ENCODE data around the gene TAF3.
A peak's percentile ranks its signal among the peaks of the same experiment; 100 is the strongest.

Gene TAF3

GRCh38 chr10:8045726-8046494 lies 227.6 kb downstream of the TAF3 start:
- no peak for DNase-seq (ENCODE audit: low spot score)

- DNase-seq (ENCODE audit: low spot score): no peak
Measured at GRCh38 chr10:8047452-8048280, 229.4 kb downstream of the TAF3 start.

GRCh38 chr10:8048281-8049008 lies 230.1 kb downstream of the TAF3 start:
- DNase-seq (ENCODE audit: low spot score): no peak

DNA sequence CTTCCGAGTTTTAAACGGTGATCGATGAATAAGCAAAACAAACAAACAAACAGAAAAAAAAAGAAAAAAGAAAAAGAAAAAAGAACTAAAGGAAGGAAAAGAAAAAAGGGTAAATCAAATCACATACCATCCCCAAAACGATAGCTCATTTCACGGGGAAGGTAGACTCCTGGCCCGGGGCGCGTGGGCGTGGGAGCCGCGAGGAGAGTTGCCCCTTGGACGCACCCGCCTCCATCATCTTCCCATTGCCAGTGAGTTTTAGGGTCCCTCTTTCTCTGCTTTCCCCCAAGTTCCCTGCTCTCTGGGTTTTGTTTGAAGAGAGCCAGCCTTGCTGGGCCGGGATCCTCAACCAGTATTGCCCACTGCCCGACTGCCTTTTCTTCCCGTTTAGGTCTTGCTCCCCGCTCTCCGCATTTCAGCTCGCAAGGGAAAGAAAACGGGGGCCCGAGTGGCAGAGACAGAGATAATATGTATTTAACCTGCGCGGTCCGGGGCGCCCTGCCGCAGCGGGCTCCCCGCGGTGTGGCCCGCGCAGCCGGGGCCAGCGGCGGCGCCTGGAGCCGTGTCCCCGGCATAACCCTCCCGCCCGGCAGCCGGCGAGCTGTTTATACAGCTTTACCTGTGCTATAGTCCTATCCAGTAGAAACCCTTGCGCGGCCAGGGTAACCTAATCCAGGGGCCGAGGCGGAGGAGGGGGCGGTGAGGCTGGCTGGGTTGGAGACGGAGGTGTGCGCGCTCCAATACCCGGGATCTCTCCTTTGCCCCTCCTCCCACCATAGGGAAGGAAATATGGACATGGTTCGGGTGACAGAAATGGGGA lies 230.9 kb downstream of the TAF3 start:
- no peak for DNase-seq (ENCODE audit: low spot score)

- DNase-seq (ENCODE audit: low spot score): no peak
Measured at GRCh38 chr10:8049865-8050555, 231.7 kb downstream of the TAF3 start.

GRCh38 chr10:8050556-8051108 lies 232.3 kb downstream of the TAF3 start:
- DNase-seq (ENCODE audit: low spot score): no peak

GRCh38 chr10:8051109-8051821 lies 233.0 kb downstream of the TAF3 start:
- DNase-seq (ENCODE audit: low spot score): no peak

DNA sequence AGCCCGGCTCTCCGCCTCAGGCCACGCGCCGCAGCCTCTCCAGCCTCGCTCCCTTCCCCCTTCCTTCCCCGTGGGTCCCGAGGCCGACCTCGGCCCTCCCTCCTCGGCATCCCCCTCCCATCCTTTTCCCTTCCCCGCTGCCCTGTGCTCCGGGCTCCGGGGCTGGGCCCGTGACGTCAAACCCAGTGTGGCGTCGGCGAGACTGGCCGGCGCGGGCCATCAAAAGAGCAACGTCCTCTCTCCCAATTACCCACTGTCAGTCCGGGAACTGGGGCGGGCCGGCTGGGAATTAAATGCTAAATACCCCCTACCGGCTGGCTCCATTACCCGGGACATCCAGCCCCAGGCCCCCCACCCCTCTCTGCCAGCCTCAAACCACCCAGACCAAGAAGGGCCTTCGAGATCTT lies 233.5 kb downstream of the TAF3 start:
- no peak for DNase-seq (ENCODE audit: low spot score)

GRCh38 chr10:8052341-8052955 lies 234.1 kb downstream of the TAF3 start:
- DNase-seq (ENCODE audit: low spot score): no peak

DNA sequence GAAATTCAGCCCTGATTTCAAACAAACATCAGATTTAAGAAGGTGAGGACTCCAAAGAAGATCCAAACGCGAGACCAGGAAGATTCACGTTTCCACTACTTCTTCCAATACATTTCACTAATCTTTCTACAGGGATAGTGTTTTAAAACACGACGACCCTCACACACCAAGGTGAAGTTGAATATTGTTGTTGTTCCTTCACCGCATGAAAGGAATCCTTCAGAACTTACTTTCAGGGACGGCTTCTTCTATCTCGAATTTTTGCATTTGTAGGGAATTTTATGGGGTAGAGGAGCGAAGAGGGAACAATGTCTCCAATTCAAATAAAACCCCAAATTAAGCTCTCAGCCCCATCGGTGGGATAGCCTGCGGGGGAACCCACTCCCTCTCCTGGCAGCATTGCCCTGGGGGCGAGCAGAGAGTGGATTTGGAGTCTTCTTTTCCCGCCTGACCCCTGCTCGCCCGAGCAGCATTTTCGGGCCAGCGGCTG lies 234.7 kb downstream of the TAF3 start:
- DNase-seq (ENCODE audit: low spot score): no peak

- peak; percentile 51 for DNase-seq (ENCODE audit: low spot score)
Measured at GRCh38 chr10:8053446-8054243, 235.3 kb downstream of the TAF3 start.

GRCh38 chr10:8054244-8054493 lies 235.9 kb downstream of the TAF3 start:
- no peak for DNase-seq (ENCODE audit: low spot score)

DNA sequence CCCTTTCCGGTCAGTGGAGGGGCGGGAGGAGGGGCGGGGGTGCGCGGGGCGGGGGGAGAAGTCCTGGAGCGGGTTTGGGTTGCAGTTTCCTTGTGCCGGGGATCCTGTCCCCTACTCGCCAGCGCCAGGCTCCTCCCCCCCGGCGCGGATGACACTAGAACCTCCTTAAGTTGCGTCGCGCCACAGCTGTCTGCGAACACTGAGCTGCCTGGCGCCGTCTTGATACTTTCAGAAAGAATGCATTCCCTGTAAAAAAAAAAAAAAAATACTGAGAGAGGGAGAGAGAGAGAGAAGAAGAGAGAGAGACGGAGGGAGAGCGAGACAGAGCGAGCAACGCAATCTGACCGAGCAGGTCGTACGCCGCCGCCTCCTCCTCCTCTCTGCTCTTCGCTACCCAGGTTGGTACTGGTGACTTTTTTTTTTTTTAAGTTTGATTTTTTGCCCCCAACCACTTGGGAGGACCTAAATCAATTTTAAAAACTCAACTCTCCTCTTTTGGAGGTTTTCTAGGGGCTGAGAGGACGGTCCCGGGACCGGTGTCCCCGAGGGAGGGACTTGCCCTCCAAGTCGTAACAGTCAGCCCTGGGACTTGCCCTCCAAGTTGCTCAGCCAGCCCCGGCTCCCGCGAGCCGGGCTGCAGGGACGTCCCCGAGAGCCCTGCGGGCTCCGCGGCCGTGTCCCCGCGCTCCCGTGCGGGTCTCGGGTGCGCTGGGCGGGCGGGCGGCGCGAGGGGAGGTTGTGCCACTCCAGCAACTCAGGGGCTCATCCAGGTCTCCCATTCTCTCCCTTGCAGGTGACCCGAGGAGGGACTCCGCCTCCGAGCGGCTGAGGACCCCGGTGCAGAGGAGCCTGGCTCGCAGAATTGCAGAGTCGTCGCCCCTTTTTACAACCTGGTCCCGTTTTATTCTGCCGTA lies 236.4 kb downstream of the TAF3 start, which contains the start of gene GATA3:
Gene GATA3, plus strand, starts transcription at position 195 of the 914 bp plus-strand sequence. CDS start 968 bp downstream, outside the sequence.
- DNase-seq (ENCODE audit: low spot score): no peak

- DNase-seq (ENCODE audit: low spot score): no peak
Measured at GRCh38 chr10:8055420-8056349, 237.4 kb downstream of the TAF3 start.

GRCh38 chr10:8056378-8056777 lies 238.1 kb downstream of the TAF3 start:
- DNase-seq (ENCODE audit: low spot score): no peak

GRCh38 chr10:8056871-8057331 lies 238.6 kb downstream of the TAF3 start:
- no peak for DNase-seq (ENCODE audit: low spot score)
